CD14-positive monocyte (primary cell): ENCODE results near the gene CYB561D2. TPM values are rescaled to one million over a fixed set of nuclear protein-coding genes. Genes with fewer than 3 reads are reported as not detected.
A peak's percentile ranks its signal among the peaks of the same experiment; 100 is the strongest.

Experiments used
- DNase-seq, 3 donors: peaks; one replicate each; pipeline ENCODE4 v3.0.0-alpha.2; 2011 to 2022
- H2AFZ ChIP-seq: 2 replicates; pipeline ENCODE4 v1.6.0; 2012; ENCODE audit warnings: mild to moderate bottlenecking, low read depth, low read length, inconsistent platforms; ENCODE audit not compliant: insufficient read depth, poor library complexity, severe bottlenecking
- H3K27ac ChIP-seq, 2 donors: 1 replicate in 1 of 2; 2 replicates in 1 of 2; pipeline ENCODE4 v1.5.1; 2012 to 2013; ENCODE audit warnings: low read length in 2 of 2, control low read depth in 1 of 2, inconsistent platforms in 1 of 2, low read depth in 1 of 2, mild to moderate bottlenecking in 1 of 2
- H3K27me3 ChIP-seq, 2 donors: one replicate each; pipeline versions ENCODE4 v1.6.0 to v1.6.1; 2011 to 2013; ENCODE audit warnings: low read length in 2 of 2; ENCODE audit not compliant: control insufficient read depth in 2 of 2, insufficient read depth in 2 of 2
- H3K36me3 ChIP-seq, 2 donors: replicated peaks in 1 of 2; 1 replicate in 1 of 2; 2 replicates in 1 of 2; pipeline versions ENCODE4 v1.5.1 to v1.6.1; 2012 to 2013; ENCODE audit warnings: low read length in 2 of 2, control low read depth in 1 of 2, inconsistent platforms in 1 of 2, mild to moderate bottlenecking in 1 of 2; ENCODE audit not compliant: insufficient read depth in 2 of 2, control insufficient read depth in 1 of 2
- H3K4me1 ChIP-seq, 2 donors: 1 replicate in 1 of 2; 2 replicates in 1 of 2; pipeline versions ENCODE4 v1.5.1 to v1.6.1; 2012 to 2013; ENCODE audit warnings: low read length in 2 of 2, control low read depth in 1 of 2, inconsistent platforms in 1 of 2, mild to moderate bottlenecking in 1 of 2, moderate library complexity in 1 of 2; ENCODE audit not compliant: insufficient read depth in 2 of 2, control insufficient read depth in 1 of 2
- H3K4me2 ChIP-seq: replicated peaks from 2 replicates; pipeline ENCODE3; 2012; ENCODE audit warnings: low read length, moderate library complexity, mild to moderate bottlenecking; ENCODE audit not compliant: poor library complexity, severe bottlenecking; ENCODE audit errors: extremely low read depth
- H3K4me3 ChIP-seq, 3 experiments: fragments of 200-600 bp in 1 of 3; sonication (generic) in 1 of 3; replicated peaks in 1 of 3; 1 replicate in 2 of 3; 2 replicates in 1 of 3; pipeline ENCODE4 v1.5.1; 2011 to 2013; ENCODE audit warnings: low read length in 3 of 3, mild to moderate bottlenecking in 3 of 3, control low read depth in 2 of 3, low read depth in 2 of 3, inconsistent platforms in 1 of 3, moderate library complexity in 1 of 3
- H3K79me2 ChIP-seq: 2 replicates; pipeline ENCODE4 v1.6.0; 2012; ENCODE audit warnings: mild to moderate bottlenecking, control low read depth, inconsistent platforms, low read length, moderate library complexity; ENCODE audit not compliant: insufficient read depth
- H3K9ac ChIP-seq: 2 replicates; pipeline ENCODE4 v1.6.0; 2017; ENCODE audit warnings: low read length, mild to moderate bottlenecking; ENCODE audit not compliant: insufficient read depth, poor library complexity, severe bottlenecking
- H3K9me3 ChIP-seq, 2 donors: replicated peaks in 1 of 2; 1 replicate in 1 of 2; 2 replicates in 1 of 2; pipeline versions ENCODE4 v1.5.1 to v1.6.1; 2012 to 2013; ENCODE audit warnings: low read length in 2 of 2, control low read depth in 1 of 2; ENCODE audit not compliant: control insufficient read depth in 1 of 2, insufficient read depth in 1 of 2
- H4K20me1 ChIP-seq: 2 replicates; pipeline ENCODE4 v1.6.0; 2012; ENCODE audit warnings: mild to moderate bottlenecking, low read length, control low read depth, moderate library complexity; ENCODE audit not compliant: insufficient read depth
- H3K27ac Mint-ChIP-seq, 7 donors: one replicate each; pipeline ENCODE4 v1.8.0; 2020; ENCODE audit warnings: mild to moderate bottlenecking in 7 of 7, mixed read lengths in 7 of 7, moderate library complexity in 6 of 7, inconsistent platforms in 2 of 7
- H3K27me3 Mint-ChIP-seq, 3 donors: one replicate each; pipeline ENCODE4 v1.8.0; 2021 to 2022; ENCODE audit warnings: low read depth in 3 of 3, mild to moderate bottlenecking in 3 of 3, mixed read lengths in 3 of 3, moderate library complexity in 3 of 3, inconsistent platforms in 1 of 3
- H3K36me3 Mint-ChIP-seq, 2 donors: one replicate each; pipeline ENCODE4 v1.8.0; 2020; ENCODE audit warnings: mixed read lengths in 2 of 2, inconsistent platforms in 1 of 2, mild to moderate bottlenecking in 1 of 2
- H3K4me1 Mint-ChIP-seq: one replicate; pipeline ENCODE4 v1.8.0; 2020; ENCODE audit warnings: mild to moderate bottlenecking, mixed read lengths
- H3K4me3 Mint-ChIP-seq, 2 donors: one replicate each; pipeline ENCODE4 v1.8.0; 2020; ENCODE audit warnings: mild to moderate bottlenecking in 2 of 2, mixed read lengths in 2 of 2, moderate library complexity in 1 of 2
- H3K9me3 Mint-ChIP-seq, 7 donors: one replicate each; pipeline ENCODE4 v1.8.0; 2020 to 2022; ENCODE audit warnings: mixed read lengths in 7 of 7, mild to moderate bottlenecking in 6 of 7, moderate library complexity in 6 of 7, inconsistent platforms in 2 of 7
- CTCF ChIP-seq: fragments of 200-600 bp; IDR thresholded peaks from one replicate; pipeline ENCODE4 v1.8.0; 2022; ENCODE audit warnings: antibody characterized with exemption, mild to moderate bottlenecking
- WGBS: methylation state at CpG from one replicate; pipeline ENCODE4 v1.1.5; 2013; ENCODE audit warnings: missing lambda C conversion rate; ENCODE audit not compliant: insufficient coverage; 5-methylcytosine and 5-hydroxymethylcytosine counted together
- intact Hi-C, 2 donors: fragments of 100-400 bp; cut with micrococcal nuclease; formaldehyde crosslinking; loops; one replicate each; pipeline versions ENCODE4 v1.15.0 to v1.15.1; 2023
- polyA plus RNA-seq, 3 donors: library from polyadenylated mRNA; depleted of rRNA in 1 of 3; unstranded in 2 of 3; stranded (reverse) in 1 of 3; fragments of 300-500 nt in 2 of 3; fragments of >200 nt in 1 of 3; fragmentation: Illumina TruSeq in 2 of 3; gene quantifications; 1 replicate in 2 of 3; 2 replicates in 1 of 3; pipeline ENCODE4 v1.2.3, GENCODE V29; 2012 to 2021

The CYB561D2 gene
- polyA plus RNA-seq, 3 donors: 78.9 to 94.0 (median 82.5) TPM

DNA sequence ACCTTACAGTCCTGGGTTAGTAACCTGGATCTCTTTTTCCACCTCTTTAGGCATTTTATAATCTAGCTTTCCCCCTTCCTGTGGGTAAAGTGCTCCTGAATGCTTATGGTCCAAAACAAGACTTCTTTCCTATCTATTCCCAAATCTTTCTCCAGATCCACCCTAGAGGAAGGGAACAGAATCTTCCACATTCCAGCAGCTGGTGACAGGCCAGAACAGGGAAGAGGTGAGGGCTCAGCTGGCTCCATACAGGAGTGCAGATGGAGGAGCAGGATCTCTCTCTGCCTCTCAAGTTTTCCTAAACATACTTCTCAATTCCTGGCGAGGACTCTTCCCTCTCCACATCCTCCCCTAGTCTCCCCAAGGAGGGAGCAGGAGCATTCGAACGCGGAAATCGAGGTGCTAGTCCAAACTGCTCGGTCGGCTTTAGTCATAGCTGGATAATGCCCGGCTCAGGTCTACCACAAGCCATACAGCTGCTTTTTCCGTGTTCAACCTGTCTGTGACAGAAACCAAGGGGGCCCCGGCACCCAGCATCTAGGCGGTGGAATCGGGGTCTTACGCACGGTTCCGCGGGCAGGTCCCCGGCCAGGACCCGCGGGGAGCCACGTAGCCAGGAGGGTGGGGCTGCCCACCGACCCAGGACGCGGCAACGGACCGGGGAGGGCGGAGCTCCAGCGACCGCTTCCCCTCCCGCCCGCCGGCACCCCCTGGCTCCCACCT, 14.0 kb upstream of the CYB561D2 start:
- 6% methylated on average over 31 of the region's 31 CpGs for WGBS
- Histone ChIP-seq H3K9me3 (no peaks in the 10 kb centered on the region), H3K9ac (peak overlapping the region; percentile 94), H3K27me3 (no peaks in the 10 kb centered on the region), H3K36me3 (peaks cover 21 to 47% of the 10 kb centered on the region in 2 donors), H3K79me2 (peaks cover 97% of the 10 kb centered on the region), H3K4me1 (peaks cover 64 to 69% of the 10 kb centered on the region in 2 donors), H4K20me1 (peaks cover 56% of the 10 kb centered on the region), H3K27ac (peak overlapping the region; percentile 84 to 98), H2AFZ (peak overlapping the region; percentile 62), H3K4me3 (peak overlapping the region; percentile 50 to 94 (median 50)), H3K4me2 (peak overlapping the region; percentile 95)
- H3K27me3 Mint-ChIP-seq: no peaks in the 10 kb centered on the region
- no peak for TF ChIP-seq CTCF
- DNase-seq: no peak
- intact Hi-C loops: loop anchor here (5.0 kb wide), 1 partner anchor 39 kb away; the partner anchor contains the start of genes HYAL3 (in 2 of the 2) and NAA80 (in 2 of the 2)
- H3K4me1 Mint-ChIP-seq: peaks cover 55% of the 10 kb centered on the region
- H3K27ac Mint-ChIP-seq: peak overlapping the region; percentile 90 to 99 (median 95)
- H3K36me3 Mint-ChIP-seq: peaks cover 28 to 52% of the 10 kb centered on the region in 2 donors
- no peaks in the 10 kb centered on the region for H3K9me3 Mint-ChIP-seq
- H3K4me3 Mint-ChIP-seq: peak overlapping the region; percentile 79 to 96

GRCh38 chr3:50337175-50337861, 13.3 kb upstream of the CYB561D2 start:
- Histone ChIP-seq H2AFZ (peak overlapping the region; percentile 75), H3K27me3 (no peaks in the 10 kb centered on the region), H3K4me1 (peaks cover 71 to 76% of the 10 kb centered on the region in 2 donors), H4K20me1 (peaks cover 49% of the 10 kb centered on the region), H3K27ac (peak overlapping the region; percentile 91 to 98), H3K36me3 (peaks cover 15 to 40% of the 10 kb centered on the region in 2 donors), H3K9me3 (no peaks in the 10 kb centered on the region), H3K4me2 (peak overlapping the region; percentile 95), H3K9ac (peak overlapping the region; percentile 94), H3K79me2 (peaks cover 97% of the 10 kb centered on the region), H3K4me3 (peak overlapping the region; percentile 50 to 94 (median 83))
- H3K27ac Mint-ChIP-seq: peak overlapping the region; percentile 92 to 99 (median 96)
- peak; percentile 98 to 99 (median 98) for DNase-seq
- intact Hi-C loops: loop anchor here (5.0 kb wide), 1 partner anchor 40 kb away; the partner anchor contains the start of genes HYAL3 (in 2 of the 2) and NAA80 (in 2 of the 2)
- H3K4me3 Mint-ChIP-seq: peak overlapping the region; percentile 79 to 96
- H3K4me1 Mint-ChIP-seq: peaks cover 62% of the 10 kb centered on the region
- H3K9me3 Mint-ChIP-seq: no peaks in the 10 kb centered on the region
- H3K36me3 Mint-ChIP-seq: peaks cover 22 to 45% of the 10 kb centered on the region in 2 donors
- TF ChIP-seq CTCF: no peak
- WGBS: under 1% methylated on average over 70 of the region's 79 CpGs
- no peaks in the 10 kb centered on the region for H3K27me3 Mint-ChIP-seq
